GM18498 (cell line): Measurements from ENCODE around the gene FCHO2.
"Not testable (repeated sequence)": the region's sequence is repeated elsewhere in the genome, so short reads cannot be mapped to it uniquely, and the experiment has no call there.

Source experiments
- ATAC-seq: cut with Tn5 transposase; IDR thresholded peaks from one replicate; pipeline ENCODE4 v1.9.1; 2021; ENCODE audit warnings: mild to moderate bottlenecking, moderate library complexity; ENCODE audit not compliant: unreplicated experiment

FCHO2 gene, protein sequence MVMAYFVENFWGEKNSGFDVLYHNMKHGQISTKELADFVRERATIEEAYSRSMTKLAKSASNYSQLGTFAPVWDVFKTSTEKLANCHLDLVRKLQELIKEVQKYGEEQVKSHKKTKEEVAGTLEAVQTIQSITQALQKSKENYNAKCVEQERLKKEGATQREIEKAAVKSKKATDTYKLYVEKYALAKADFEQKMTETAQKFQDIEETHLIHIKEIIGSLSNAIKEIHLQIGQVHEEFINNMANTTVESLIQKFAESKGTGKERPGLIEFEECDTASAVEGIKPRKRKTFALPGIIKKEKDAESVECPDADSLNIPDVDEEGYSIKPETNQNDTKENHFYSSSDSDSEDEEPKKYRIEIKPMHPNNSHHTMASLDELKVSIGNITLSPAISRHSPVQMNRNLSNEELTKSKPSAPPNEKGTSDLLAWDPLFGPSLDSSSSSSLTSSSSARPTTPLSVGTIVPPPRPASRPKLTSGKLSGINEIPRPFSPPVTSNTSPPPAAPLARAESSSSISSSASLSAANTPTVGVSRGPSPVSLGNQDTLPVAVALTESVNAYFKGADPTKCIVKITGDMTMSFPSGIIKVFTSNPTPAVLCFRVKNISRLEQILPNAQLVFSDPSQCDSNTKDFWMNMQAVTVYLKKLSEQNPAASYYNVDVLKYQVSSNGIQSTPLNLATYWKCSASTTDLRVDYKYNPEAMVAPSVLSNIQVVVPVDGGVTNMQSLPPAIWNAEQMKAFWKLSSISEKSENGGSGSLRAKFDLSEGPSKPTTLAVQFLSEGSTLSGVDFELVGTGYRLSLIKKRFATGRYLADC

GRCh38 chr5:72955768-72956323 is at the start of gene FCHO2:
TSS of gene FCHO2 (plus strand) at chr5:72956041. CDS start at chr5:72956097, 56 bp downstream.
- ATAC-seq = peak; percentile 97

DNA sequence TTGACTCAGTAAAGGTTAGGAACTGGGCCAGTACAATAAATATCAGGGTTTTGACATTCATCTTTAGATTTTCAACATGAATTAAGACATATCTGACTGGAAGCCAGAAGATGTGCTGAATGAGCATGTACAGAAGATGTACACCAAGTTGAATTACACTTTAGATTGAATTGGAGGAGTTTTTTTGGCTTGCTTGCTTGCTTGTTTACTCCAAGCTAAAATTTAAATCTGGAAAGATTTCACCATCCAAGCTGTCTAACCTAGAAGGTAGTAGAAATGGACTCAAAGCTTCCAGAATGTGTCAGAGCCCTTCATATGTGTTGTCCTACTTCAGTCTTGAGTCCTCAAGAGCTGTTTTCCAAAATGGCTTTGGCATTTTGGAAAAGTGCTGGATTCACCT is 49.0 kb upstream of the FCHO2 start:
- no peak for ATAC-seq

DNA sequence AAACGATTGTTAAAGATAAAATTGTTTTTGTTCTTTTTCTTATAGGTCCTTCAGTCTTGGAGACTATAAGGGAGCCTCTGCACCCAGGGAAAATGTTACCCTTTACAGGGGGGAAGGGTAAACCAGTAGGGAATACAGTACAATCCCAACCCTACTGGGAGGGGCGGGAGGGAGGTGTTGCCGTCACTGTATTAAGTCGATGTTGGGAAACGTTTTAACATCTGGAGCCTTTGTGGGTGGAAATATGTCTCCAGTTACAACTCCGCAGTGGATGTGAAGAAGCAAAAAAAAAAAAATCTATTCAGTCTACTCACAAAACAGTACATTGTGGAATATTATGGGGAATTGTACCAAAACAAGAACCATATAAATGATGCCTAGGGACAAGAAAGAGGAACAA is 47.2 kb upstream of the FCHO2 start:
- no peak for ATAC-seq

DNA sequence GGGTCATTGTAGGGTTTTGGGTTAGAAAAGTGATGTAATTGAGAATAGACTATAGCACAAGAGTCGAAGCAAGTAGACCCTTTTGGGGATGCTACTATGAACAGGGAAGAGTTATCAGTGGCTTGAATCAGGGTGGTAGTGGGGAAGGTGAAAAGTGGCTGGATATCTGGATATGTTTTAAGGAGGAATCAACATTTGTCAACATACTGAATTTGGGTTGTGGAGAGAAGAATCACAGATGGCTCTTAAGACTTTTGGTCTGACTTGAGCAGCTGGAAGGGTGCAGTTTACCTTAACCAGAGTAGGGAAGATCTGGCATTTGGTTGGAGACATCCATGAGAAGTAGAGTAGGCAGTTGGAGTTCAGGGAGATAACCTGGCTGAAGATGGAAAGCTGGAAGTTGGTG is 38.5 kb upstream of the FCHO2 start:
- ATAC-seq = no peak

DNA sequence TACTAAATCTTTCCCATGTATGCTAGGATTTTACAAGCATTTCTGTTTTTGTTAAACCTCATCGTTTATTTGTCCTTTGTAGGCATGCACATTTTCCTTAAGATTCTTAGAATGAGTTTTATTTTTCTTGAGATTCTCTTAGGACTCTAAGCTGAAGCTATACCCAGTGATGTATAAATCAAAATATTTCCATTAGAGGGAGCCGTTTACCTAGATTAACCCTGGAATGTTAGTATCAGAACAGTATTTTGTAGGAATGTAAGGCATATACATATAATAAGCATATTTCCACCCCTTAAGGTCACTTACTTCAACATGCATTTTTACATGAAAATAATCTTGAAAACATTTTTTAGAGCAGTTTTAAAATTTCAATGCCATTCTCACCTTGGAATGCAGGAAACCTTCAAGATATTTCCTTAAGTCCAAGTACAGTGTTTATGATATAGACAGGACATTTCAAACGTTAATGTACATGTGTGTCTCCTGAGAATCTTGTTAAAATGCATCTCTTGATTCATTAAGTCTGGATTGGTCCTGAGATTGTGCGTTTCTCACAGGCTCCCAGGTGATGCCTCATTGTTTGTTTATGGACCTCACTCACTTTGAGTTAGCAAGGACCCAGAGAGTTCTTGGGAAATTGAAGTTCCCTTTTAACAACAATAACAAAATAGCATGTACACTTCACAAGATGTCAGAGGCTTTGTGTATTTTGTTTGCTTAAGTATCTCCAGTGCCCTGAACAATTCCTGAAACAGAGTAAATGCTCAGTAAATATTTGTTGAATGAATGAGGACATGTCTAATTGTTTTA is 34.9 kb upstream of the FCHO2 start:
- no peak for ATAC-seq

- ATAC-seq = no peak
Observed at GRCh38 chr5:72921886-72922285, 34.0 kb upstream of the FCHO2 start.

DNA sequence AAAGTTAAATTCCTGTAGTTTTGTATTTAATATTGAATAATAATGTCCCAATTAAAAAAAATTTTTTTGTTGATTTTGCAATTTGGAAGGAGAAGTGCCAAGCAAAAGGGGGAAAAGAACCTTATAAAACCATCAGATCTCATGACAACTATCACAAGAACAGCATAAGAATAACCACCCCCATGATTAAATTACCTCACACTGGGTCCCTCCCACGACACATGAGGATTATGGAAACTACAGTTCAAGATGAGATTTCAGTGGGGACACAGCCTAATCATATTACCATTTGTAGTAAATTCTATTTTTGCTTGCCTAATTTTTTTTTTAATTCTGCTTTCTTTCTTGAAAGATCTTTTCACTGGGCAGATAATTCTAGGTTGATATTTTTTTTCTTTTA is 33.4 kb upstream of the FCHO2 start:
- no peak for ATAC-seq

GRCh38 chr5:72925336-72926010 is 30.4 kb upstream of the FCHO2 start:
- no peak for ATAC-seq

GRCh38 chr5:72932686-72933085 is 23.2 kb upstream of the FCHO2 start:
- not testable (repeated sequence) for ATAC-seq

DNA sequence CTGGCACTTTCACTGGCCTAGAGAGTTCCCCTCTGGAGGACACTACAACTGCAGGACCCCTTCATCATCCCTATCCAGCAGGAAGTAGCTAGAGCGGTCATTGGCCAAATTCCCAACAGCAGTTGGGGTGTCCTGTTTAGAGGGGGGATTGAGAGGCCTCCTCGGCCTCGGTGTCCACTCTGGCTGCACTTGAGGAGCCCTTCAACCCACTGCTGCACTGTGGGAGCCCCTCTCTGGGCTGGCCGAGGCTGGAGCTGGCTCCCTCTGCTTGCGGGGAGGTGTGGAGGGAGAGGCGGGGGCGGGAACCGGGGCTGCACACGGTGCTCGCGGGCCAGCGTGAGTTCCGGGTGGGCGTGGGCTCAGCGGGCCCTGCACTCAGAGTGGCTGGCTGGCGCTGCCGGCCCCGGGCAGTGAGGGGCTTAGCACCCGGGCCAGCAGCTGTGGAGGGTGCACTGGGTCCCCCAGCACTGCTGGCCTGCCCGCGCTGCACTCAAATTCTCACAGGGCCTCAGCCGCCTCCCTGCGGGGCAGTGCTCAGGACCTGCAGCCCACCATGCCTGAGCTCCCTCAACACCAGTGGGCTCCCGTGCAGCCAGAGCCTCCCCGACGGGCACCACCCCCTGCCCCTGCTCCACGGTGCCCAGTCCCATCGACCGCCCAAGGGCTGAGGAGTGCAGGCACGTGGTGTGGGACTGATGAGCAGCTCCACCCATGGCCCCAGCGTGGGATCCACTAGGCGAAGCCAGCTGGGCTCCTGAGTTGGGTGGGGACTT is 20.7 kb upstream of the FCHO2 start:
- not testable (repeated sequence) for ATAC-seq

- ATAC-seq = no peak
Observed at GRCh38 chr5:72936893-72937292, 18.9 kb upstream of the FCHO2 start.

- no peak for ATAC-seq
Observed at GRCh38 chr5:72937517-72938061, 18.3 kb upstream of the FCHO2 start.

DNA sequence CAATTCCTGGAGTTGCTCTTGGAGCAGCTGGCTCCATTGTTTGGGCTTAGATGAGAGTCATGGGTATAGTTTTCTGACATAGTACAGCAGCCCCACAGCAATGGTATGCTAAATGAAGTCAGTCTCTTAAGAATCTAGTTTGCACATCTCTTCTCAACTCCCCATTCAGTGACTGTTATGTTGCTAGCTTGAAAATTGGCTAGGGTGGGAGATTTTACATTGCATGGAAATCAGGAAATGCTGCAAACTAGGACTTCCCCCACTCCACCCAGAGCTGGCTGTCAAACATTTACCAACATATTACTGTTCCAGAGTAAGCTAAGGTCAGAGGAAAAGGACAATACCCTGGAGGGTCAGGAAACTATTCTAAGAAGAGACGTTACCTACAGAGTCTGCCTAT is 17.6 kb upstream of the FCHO2 start:
- no peak for ATAC-seq

DNA sequence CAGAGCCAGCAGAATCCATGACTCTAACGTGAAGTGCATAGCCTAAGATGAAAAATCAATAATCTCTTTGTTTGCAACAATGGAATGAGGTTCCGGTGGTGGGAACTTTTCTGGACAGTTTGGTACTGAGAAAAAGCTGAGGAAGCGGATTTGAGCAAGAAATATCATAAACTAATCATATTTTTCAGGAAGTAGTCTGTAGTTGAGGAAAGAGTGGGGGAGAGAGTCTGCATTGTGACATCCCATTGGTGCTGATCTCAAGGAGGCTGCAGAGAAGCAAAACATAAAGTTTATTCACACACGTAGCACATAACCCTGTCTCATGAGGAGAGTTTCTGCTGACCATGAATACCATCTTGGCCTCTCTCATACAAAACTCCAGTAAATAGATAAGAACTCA is 15.8 kb upstream of the FCHO2 start:
- no peak for ATAC-seq

- ATAC-seq = no peak
Observed at GRCh38 chr5:72943307-72943706, 12.5 kb upstream of the FCHO2 start.

- no peak for ATAC-seq
Observed at GRCh38 chr5:72947498-72947897, 8.3 kb upstream of the FCHO2 start.

DNA sequence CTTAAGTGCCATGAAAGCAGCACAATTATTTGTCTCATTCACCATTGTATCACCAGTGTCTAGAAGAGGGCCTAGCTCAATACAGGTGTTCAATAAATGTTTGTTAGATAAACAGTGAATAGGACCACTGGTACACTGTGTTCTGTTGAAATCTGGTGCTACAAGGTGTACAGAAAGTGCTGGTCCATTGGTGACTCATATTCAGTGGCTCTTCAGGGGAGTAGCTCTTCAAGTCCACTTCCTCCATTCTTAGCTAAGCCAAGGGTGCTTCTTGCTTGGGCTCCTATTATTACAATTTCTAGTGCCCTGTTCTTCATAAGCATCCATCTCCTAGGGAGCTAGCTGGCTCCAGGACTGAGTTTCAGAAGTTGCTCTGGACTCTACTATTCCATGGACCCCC is 6.4 kb upstream of the FCHO2 start:
- no peak for ATAC-seq

DNA sequence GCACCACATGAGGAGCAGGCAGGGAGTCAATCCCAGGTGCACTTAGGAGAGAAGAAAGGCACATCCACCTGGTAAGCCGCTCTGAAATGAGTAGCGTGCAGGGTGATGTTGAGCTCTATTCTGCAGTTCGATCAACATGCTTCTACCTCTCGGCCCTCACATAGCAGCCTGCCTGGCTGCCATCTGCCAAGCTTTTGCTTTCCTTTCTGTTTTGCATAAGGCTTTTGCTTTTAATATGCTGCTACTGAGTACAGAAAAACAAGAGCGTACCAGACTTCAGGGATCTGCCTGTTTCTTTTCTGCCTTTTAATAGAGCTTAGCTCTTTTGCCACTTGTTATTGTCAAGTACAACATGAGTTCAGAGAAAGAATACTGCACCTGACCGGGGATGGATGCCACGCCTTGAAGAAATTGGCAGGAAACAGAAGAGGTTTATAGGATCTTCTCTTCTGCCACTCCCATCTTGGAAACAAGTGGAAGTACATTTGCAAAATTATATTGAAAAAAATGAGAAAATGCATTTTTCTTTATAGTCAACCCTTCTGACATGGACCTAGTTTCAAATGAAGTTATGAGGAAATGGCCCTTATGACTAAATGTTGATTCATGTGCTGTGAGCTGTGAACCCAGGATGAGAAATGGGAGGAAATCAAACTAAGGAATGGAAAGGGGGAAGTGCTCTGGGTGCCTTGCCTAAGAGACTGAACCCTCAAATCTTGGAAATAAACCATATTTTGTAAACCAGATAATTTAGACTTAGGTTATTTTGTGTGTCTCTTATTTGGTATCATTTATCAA is 4.0 kb upstream of the FCHO2 start:
- no peak for ATAC-seq

GRCh38 chr5:72954389-72954788 is 1.5 kb upstream of the FCHO2 start:
- ATAC-seq = no peak
